NCI-H446 (cell line): Measurements from ENCODE around the gene SRP19.
"Not testable (repeated sequence)": the region's sequence is repeated elsewhere in the genome, so short reads cannot be mapped to it uniquely, and the experiment has no call there.

Experiments used
- DNase-seq, 2 experiments: peaks; one replicate each; lab custom pipeline; 2025; lab: John Stamatoyannopoulos, UW

SRP19 gene

DNA sequence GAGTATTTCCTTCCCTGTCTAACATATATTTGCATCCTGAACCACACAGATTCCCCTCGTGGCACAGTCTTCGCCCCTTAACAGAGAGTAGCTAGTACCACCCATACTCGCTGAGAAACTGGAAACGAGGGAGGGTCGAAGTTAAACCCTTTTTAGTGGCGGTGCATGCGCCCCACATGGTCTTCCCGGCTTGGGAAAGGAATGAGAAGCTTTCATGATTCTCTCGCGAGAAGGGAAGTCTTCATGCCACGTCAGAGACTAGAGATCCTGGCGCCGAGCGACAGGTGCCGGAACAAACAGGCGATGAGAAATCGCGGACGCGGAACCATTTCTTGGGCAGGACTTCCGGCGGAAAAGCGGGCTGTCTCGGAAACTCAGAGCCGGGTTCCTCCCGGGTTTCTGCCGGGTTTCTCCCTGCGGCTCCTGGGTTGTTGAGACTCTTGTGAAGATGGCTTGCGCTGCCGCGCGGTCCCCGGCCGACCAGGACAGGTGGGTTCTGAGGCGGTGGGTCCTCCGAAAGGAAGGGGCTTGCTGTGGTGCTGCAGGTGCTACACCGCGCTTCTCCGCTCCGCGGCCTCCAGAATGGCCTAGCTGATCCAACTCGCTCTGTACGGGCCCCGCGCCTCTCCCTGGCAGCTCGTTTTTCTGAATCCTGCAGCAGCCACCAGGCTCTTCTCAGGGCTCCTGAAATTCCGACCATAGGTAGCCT, at the start of gene SRP19:
Gene SRP19, plus strand, starts transcription at position 359 of the 709 bp plus-strand sequence. Its CDS starts 90 bp downstream, at position 449.
- peak; percentile 90 to 98 for DNase-seq

DNA sequence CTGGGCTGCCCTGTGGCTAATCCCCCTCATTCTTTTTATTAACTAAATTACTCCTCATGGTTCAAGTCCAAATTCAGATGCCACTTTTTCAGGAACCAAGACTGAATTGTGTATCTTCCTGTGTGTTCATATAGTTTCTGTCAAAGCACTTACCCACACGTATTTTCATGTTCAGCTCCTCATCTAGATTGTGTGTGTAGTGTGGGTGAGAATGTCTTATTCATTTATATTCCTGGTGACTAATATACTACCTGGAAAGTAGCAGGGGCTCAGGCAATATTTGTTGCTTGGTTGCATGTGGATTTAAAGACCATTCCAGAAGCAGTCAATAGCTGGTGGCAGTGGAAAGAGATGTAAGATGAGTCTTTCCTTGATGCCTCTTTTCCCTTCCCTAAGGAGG, 48.5 kb upstream of the SRP19 start:
- DNase-seq, result no peak

DNA sequence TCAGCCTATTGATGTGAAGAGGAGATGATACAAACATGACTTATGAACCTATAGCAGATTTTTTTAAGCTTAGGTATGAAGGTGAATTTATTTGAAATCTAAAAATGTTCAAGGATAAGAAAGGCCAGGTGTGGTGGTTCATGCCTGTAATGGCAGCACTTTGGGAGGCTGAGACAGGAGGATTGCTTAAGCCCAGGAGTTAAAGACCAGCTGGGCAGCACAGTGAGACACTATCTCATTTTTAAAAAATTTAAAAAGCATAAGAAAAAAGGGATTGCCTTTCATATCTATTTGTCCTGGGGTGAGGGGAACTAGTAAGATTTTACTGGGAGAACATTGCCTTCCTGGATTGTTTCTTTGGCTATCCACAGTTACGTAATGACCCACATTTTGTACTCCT, 40.8 kb upstream of the SRP19 start:
- no peak for DNase-seq

DNA sequence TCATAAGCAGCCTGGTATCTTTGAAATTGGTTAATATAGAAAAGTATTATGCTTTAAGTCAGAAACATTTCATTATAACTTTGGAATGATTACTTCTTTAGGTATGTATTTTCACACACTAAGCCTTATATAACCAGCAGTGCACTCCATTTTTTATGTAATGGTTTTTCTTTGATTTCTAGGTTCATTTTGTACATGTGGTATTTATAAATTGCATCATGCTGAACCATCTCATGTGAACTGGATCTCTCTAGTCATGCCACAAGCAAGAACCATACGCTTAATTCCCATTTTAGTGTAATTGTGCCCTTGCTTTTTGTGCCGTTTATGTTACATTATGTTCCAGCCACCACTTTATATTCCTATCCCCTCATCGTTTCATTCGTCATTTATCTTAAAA, 38.6 kb upstream of the SRP19 start:
- DNase-seq, result no peak

DNA sequence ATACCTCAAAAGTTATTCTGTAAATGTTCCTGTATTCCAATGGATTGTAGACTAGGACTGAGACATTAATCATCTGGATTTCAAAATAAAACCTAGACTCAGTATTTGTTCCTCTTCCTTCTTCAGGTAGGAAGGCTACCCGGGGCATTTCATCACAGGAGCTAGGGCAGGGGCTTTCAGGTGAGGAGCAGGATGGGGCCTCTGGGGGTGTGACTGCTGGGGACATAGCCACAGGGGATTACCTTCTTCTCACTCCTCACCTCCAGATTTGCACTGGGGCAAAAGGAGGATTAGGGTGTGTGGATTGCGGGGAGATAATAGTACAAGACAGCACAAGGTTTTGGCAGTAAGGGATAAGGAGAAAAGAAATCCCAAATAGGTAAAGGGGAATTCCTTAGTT, 37.9 kb upstream of the SRP19 start:
- DNase-seq, result no peak

DNA sequence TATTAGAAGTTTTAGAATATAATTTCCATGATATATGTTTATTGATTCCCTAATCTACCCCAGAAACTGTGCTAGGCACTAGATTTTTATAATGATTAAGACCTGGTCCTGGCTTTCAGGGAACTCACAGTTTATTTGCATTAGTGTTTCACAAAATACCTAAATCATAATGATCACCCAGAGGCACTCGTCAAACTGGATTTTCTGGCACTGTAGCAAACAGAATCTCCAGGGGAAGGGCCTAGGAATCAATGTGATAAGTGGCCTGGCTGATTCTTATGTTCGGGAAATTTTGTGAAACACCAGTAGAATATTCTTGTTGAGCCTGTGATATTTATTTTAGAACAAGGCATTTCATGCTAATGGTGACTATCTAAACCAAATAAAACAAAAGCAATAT, 37.4 kb upstream of the SRP19 start:
- no peak for DNase-seq

DNA sequence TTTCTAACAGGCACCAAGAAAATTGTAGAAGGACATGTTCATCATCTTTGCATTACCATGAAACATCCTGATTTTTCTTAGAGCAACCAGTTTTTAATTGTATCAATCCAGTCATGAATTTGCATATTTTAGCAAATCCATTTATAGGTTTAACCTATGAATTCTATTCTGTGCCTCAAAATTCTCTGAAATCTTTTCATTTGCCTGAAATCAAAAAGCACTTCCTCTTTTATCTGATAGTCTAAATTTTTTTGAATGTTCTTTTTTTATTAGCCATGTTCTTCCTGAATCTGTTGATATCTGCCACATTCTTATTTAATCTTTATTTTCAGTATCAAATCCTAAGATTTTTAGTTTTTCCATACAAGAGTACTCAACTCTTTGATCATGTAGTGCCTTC, 36.9 kb upstream of the SRP19 start:
- no peak for DNase-seq

DNA sequence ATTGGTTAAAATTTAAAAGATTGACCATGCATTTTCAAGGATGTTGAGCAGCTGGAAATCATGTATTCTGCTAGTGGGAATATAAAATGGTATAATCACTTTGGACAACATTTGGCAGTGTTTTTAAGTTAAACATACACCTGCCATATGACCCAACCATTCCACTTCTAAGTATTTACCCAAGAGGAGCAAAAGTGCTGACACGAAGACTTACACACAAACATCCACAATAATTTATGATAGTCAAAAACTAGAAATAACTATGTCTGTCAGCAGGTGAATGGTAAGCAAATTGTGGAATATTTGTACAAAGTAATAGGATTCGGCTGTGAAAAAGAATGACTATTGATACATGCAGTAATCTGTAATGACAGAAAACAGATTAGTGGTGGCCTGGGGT, 30.7 kb upstream of the SRP19 start:
- no peak for DNase-seq

DNA sequence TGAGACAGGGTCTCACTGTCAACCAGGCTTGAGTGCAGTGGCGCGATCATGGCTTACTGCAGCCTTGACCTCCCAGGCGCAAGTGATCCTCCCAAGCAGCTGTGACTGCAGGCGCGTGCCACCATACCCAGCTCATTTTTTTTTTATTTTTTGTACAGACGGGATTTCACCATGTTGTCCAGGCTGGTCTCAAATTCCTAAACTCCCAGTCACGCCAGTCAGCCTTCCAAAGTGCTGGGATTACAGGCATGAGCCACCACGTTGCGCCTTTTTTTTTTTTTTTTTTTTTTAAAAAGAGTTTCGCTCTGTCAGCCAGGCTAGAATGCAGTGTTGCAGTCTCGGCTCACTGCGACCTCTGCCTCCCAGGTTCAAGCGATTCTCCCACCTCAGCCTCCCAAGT, 27.1 kb upstream of the SRP19 start:
- DNase-seq, result no peak

DNA sequence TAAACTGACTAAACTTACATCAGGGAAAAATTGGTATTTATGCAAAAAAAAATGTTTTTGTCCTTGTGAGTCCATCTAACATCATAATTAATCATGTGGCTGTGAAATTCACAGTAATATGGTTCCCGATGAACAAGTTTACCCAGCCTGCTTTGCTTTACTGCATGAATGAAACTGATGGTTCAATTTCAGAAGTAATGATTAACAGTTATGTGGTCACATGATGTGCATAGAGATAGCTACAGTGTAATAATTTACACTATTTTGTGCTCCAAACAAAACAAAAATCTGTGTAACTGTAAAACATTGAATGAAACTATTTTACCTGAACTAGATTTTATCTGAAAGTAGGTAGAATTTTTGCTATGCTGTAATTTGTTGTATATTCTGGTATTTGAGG, 16.6 kb upstream of the SRP19 start:
- no peak for DNase-seq

DNA sequence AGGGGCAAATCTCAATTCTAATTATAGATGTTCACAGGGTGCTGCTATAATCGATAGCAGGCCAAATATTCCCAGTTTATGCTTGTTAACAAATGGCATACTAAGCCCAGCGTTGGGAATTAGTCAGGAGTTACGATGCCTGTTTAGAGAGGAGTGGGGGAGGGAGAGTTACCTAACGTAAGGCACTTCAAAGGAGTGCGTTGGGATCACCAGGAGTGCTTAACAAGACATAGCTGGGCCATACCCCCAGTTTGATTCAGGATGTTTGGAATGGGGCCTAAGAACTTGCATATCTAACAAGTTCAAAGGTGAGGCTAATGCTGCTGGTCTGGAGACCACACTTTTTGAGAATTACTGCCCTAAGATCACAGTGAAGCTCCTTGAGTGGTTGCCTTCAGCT, 14.5 kb upstream of the SRP19 start:
- DNase-seq, result no peak

DNA sequence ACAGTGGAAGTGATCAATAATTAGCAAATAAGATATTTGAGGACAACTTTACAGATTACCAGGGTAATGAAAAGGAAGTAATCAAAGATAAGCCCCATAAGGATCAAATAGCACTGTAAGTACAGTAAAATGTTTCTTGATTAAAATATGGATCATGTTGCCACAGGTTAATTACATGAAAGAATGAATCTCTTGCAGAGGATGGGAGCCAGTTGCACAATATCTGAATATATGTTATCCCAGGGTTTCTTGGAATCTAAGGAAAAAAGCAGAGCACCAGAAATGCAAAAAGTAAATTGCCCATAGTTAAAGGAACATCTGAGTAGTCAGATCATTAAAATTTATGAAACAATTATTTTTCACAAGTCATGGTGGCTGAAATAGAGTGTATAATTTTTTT, 13.8 kb upstream of the SRP19 start:
- no peak for DNase-seq

DNA sequence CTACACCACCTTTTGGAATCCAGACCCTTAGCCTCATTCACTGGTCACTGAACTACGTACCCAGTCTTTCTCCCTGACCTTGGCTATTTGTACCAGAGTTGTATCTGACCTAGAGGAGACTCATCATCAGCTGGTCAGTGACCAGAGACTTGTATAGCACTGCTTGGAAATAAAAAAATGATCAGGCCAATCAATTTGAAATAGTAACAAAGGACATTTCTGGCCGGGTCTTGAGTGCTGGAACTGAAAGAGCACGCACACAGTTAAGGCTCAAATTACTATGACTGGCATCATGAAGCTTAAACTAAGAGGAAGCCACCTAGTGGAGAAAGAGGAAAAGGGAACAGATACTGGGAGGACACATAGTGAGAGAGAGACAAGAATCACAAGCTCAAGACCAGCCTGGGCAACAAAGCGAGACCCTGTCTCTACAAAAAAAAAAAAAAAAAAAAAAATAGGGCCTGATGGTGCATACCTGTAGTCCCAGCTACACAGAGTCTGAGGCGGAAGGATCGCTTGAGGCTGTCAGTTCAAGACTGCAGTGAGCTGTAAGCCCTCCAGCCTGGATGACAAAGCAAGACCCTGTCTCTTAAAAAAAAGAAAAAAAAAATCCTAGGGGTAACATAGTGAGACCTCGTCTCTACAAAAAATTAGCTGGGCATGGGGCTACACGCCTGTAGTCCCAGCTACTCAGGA, 12.8 kb upstream of the SRP19 start:
- peak in 1 of 2 experiments; percentile 68 for DNase-seq

DNA sequence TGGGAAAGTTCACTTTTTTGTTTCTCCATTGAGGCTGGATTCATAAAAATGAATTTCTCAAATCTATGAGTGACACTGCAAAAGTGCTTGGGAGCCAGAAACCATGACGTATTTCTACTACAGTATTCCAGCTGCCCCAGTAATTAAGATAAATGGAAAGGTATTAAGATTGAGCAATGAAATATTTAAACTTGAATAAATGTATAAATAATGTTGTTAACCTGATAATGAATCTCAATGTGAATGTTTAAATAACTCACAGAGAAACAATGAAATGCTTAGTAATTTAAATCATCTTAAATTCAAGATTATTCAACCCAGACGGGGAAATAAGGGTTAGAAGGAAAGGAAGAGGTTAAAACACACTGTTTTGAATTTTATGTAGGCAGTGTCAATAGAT, 11.2 kb upstream of the SRP19 start:
- DNase-seq, result no peak

DNA sequence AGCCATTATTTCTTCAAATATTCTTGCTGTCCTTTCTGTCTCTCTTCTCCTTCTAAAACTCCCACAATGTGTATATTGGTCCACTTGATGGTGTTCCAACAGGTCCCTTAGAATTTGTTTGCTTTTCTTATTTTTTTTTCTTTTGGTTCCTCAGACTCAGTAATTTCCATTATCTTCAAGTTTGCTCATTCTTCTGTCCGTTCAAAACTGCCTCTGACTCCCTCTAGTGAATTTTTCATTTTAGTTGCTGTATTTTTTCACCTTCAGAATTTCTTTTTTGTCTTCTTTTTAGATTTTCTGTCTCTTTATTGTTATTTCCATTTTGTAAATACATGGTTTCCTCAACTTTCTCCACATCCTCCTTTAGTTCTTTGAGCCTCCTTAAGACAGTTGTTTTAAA, 6.4 kb upstream of the SRP19 start:
- DNase-seq, result no peak

DNA sequence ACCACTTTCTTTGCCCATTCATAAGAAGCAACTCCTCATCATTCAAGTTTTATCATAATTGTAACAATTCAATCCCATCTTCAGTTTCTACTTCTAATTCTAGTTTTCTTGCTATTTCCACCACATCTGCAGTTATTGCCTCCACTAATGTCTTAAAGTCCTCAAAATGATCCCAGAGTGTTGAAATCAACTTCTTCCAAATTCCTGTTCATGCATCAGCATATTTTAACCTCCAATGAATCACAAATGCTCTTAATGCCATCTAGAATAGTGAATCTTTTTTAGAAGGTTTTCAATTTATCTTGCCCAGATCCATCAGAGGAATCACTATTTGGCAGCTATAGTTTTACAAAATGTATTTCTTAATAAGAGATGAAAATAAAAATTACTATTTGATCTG, 3.2 kb upstream of the SRP19 start:
- no peak for DNase-seq

DNA sequence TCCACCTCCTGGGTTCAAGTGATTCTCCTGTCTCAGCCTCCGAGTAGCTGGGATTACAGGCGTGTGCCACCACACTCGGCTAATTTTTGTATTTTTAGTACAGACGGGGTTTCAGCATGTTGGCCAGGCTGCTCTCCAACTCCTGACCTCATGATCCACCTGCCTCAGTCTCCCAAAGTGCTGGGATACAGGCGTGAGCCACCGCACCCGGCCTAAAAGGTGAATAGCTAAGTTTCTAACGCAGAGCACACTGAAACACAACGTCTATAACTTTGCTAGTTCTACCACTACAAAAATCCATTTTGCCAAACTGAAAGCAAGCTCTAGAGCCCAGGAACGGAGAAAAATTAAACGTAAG, 537 bp upstream of the SRP19 start:
- DNase-seq, result not testable (repeated sequence)

DNA sequence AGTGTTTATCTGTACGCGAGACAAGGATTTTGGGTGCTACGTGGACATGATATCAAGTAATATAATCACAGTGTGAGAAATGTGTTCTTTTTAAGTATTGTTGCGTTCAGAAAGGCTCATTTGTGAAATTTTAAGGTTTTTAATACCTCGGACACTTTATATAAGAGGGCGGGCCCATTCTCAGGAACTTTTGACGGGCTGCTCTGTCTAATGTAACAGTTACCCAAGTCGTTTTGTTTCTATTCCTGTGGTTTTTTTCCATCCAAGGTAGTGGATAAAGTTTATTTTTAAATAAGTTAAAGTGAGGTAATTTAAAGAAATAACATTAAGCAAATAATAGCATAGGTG, 525 bp downstream of the SRP19 start:
- no peak for DNase-seq

DNA sequence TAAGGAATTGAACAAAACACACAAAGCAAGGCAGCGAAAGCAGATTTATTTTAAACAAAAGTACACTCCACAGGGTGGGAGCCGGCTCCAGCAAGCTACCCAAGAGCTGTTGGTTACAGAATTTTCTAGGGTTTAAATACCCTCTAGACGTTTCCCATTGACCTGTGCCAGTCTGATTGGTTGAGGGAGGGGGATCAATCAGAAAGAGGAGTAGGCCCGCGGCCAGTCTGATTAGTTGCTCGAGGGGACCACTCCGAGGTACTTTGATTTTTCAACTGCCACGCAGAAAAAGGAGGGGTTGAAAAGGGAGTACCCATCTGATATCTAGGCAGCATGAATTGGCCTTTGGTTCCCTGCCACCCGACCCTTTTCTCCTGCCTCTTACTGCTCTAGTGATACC, 998 bp downstream of the SRP19 start:
- no peak for DNase-seq

DNA sequence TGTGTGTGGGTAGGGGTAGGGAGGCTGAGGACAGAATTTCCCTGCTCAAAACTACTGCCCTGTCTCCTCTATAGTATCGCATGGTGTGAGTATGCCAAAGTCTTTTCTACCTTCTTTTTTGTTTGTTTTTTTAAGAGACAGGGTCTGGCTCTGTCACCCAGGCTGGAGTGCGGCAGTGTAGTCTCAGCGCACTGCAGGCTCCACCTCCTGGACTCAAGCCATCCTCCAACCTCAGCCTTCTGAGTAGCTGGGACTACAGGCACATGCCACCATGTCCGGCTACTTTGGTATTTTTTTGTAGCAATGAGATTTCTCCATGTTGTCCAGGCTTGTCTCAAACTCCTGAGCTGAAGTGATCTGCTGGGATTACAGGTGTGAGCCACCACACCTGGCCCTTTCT, 2.5 kb downstream of the SRP19 start:
- DNase-seq, result no peak

DNA sequence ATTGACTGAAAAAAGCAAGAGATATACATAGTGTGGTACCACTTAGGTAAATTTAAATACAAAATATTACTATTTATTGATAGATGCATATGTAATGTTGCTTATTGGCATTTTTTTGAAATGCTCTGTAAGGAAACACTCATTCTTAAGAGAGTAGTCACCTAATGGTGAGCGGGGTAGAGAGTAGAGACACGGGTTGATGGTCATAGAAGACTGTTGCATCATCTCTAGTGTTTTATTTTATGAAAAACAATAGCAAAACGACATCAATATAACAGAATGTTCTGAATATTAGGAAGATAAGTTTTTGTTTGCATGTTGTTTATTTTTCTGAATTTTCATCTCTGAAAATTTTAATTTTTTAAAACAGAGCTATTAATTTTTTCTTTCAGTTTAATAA, 4.0 kb downstream of the SRP19 start:
- DNase-seq, result no peak

DNA sequence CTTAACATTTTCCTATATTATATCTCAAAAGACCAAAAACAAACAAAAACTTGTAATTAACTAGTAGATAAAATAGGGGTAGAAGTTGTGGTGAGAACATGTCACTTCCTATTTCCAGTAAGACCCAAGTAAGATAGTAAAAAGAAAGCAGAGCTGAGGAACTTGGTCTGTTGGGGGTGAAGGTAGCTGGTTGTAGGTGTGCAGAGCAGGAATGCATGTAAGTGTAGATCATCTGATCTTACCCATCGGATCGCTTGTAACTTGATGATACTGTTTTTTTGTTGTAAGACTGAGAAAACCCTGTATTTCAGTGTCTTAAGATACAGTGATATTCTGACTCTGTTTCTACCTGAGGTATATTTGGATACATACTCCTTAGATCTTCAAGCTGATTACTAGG, 5.7 kb downstream of the SRP19 start:
- no peak for DNase-seq

DNA sequence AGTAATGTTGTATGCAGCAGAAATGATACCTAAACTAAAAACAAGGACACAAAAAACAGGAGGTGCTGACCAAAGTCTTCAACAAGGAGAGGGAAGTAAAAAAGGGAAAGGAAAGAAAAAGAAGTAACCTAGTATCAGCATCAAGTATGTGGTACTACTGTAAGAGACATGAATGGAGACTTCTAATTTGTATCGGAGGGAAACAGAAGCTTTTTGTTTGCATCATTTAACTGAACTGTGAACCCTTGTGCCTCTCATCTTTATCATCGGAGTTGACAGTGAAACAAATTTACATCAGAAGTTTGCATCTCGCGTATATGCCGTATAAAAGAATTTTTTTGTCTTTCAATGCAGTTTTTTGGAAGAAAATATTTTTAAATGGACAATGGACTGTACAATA, 6.3 kb downstream of the SRP19 start:
- no peak for DNase-seq

DNA sequence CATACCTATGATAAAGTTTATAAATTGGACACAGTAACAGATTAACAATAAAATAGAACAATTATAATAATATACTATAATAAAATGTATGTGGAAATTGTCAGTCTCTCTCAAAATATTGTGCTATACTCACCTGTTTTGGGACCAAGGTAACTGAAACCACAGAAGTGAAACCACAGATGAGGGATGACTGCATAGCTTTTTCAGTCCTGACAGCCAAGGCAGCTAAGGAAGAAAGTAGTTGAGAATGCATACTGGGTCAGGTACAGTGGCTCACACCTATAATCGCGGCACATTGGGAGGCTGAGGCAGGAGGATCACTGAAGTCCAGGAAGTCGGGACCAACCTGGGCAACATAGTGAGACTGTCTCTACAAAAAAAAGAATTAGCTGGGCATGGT, 8.9 kb downstream of the SRP19 start:
- DNase-seq, result no peak
